NOMO-1 treated with DMSO at 0.1 percent for 48 hours (cell line): Measurements from ENCODE around the gene LRRC46.

Experiments used
- DNase-seq: peaks from one replicate; lab custom pipeline; 2025; ENCODE audit not compliant: unreplicated experiment; lab: John Stamatoyannopoulos, UW

LRRC46 gene

DNA sequence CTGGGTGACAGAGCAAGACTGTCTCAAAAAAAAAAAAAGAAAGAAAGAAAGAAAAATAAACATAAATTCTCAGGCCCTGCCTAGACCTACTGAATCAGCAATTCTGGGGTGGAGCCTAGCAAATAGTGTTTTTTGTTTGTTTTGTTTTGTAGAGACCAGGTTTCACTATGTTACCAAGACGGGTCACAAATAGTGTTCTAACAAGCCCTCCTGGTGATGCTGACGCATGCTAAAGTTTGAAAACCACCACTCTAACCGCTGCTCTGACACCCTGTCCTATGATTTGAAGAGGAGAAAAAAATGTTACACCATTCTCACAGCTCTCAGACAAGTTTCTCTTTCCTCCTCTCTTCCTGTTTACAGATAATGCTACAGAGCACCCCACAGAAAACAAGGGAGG is 1.6 kb upstream of the LRRC46 start:
- DNase-seq: no peak

DNA sequence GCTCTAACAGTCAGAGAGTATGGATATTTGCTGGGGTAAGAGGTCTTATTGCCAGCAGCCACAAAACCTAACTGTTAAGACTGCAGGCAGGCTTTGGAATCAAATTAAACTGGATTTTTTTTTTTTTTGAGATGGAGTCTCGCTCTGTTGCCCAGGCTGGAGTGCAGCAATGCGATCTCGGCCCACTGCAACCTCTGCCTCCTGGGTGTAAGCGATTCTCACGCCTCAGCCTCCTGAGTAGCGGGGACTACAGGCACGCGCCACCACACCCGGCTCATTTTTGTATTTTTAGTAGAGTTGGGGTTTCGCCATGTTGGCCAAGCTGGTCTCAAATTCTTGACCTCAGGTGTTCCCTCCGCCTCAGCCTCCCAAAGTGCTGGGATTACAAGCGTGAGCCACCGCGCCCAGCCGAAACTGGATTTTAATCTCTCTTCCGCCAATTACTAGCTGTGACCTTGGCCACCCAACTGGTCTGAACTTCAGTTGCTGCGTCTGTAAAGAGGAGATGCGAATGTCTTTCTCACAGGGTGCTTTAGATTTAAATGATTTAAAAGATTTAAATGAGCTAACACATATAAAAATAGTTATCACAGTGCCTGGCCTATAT is 971 bp upstream of the LRRC46 start:
- no peak for DNase-seq

DNA sequence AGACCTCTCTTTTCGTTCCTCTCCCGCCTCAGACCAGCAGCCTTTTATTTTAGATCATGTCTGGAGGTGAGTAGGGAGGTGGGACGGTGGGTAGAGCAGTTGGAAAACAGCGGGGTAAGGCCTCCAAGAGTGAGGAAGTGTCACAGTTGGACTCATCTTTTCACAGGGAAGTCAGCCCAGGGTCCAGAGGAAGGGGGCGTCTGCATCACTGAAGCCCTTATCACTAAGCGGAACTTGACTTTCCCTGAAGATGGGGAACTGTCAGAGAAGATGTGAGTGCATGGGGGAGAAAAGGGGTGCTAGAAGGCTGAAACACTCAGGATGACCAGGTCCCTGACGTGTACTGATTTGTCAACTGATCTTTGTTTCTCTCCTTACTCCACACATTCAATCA is 461 bp downstream of the LRRC46 start:
- peak; percentile 19 for DNase-seq

DNA sequence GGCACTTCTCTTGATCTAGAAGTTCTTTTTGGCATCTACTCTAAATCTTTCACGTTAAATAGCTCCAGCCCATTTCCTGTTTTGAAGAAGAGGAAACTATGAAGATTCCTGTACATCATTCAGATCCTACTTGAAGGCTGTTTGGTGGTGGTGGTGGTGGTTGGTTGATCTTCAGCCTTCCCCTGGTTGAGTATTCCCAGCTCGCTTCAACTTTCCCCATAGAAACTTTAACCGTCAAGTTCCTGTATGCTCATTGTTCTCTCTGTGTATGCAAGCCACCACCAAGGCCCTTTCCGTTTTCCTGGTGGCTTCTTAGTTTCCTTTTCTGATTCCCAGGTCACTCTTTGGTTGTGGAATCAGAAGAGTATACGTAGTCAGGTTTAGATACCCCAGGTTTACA is 3.3 kb downstream of the LRRC46 start:
- DNase-seq: no peak

DNA sequence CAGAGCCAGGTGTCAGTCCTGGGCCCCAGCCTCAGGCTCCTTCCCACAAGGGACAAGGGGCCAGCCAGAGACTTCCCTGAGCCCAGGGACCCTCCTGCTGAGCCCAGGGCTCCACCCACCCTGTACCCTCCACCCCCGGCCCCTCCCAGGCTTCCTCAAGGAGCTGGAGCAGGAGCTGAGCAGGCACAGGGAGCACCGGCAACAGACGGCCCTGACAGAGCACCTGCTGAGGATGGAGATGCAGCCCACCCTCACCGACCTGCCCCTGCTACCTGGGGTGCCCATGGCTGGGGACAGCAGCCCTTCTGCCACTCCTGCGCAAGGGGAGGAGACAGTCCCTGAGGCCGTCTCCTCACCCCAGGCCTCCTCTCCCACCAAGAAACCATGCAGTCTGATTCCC is 5.1 kb downstream of the LRRC46 start:
- DNase-seq: no peak

DNA sequence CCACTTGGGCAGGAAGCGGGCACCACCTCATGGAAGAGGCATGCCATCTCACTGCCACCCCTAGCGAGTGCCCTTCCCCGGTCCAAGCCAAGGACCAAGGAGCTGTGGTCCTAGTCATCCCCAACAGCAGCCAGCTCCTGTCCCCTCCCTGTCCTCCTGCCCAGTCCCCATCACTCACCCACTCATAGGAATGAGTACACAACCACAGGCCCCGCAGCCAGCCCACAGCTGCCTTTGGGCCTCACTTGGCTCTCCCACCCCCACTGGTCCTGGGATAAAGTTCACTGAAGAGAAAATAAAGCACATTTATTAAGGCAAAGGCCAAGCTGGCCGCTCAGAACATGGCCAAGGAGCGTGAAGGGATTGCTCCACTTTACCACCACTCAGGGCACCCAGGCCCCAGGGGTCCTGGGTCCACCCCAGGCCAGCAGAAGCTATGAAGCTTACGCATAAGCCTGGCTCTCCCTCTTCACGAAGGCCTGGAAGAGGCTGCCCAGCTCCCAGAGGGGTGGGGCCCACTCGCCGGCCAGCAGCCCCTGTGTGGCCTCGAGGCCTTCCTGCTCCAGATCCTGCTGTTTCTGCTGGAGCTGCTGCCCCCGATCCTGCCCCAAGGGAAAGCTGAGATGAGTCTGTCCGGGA is 6.0 kb downstream of the LRRC46 start:
- DNase-seq: no peak

DNA sequence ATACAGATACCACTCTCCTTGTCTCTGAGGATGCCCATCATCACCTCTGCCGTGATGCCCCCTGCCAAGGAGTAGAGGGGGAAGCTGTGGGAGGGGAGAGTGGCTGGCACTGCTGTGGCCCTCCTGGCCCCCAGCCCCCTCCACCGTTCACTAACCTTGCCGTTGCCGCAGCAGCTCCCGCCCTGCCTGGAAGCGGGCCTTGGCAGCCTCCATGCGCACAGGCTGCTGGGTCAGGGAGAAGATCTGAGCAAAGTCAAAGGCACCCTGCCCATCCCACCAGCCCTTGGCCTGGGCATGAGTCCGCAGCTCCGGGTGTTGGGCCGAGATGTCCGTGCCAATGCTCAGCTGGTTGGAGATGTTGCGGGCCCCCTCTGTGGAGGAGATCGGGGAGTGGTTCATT is 7.2 kb downstream of the LRRC46 start:
- no peak for DNase-seq

DNA sequence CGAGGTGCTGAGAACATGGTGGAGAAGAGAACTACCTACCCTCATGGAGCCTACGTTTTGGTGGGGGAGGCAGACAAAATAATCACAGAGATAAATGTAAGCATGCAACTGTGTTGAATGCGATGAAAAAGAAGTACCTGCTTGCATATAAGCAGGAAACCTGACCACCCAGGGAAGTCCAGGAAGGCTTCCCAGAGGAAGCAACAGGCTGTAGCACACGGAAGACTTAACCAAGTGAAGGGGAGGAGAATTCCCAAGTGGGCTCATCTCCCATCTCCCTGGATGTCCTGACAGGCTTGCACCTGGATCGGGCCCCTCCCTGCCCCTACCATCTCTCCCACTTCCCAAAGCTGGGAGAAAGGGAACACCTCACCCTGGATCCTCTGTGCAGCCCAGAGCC is 7.6 kb downstream of the LRRC46 start:
- DNase-seq: no peak

DNA sequence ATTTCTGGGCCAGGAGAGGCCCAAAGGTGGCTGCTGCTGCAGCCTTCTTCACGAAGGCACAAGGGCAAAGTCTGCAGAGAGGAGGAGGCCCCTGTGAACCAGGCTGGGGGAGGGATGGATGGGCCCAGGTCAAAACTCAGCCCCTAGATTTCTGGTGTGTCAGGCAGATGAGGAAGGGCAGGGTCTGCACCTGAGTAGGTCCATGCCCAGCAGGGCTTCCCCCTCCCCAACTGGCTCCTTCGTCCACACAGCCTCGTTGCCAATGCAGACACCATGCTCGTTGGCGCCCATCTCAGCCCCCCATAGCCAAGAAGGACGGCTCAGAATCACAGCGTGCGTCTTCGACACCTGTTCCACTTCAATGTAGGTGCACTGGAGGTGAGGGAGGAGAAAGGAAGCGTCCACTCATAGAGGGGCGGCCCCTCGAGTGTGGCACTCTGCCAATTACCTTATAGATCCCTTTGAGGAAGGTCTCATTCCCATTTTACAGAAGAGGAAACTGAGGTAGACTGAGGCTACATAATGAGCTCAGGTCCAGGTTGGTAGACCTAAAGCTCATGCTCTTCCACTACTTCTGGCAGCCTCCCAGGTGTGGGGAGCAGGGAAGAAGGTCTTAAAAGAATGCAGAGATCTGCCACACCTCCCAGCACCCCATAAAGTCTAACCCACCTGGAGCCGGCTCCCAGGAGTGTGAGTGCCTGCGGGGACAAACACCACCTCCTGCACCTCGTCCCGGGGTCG is 8.7 kb downstream of the LRRC46 start:
- no peak for DNase-seq

DNA sequence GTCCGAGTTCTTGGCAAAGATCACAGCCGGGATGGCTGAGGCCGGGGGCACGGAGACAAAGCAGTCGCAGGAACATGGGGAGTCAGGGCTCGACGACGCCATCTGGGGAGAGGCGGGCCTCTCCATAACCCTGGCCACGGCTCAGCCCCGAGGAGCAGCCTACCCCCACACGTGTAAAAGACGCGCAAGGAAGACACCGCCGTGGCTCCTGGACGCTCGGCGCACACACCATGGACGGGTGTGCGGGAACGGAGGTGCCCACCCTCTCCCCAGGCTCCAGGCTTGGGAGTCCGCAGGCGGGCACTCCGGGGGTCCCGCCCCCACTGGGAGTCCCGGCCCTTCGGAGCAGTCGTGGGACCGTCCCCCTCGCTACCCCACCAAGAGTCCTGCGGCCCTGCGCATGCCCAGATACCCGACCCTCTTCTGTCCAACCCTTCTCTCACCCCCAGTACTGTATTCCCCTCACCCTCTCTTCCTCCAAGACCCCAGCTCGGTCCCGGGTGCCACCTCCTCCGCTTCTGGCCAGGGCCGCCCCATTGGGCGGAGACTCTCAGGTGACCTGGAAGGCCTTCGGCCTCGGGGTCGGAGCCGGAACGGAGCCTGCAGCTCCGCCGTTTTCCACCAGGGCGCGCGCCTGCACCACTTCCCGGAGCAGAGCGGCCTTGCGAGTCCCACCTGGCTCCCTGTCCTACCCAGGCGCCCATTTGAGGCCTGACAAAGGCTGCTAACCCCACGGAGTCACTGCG is 9.4 kb downstream of the LRRC46 start, which contains the start of gene SCRN2:
SCRN2 (minus strand) TSS at position 532 of the 746 bp plus-strand sequence; CDS start at position 102, 430 bp downstream.
- peak; percentile 84 for DNase-seq

DNA sequence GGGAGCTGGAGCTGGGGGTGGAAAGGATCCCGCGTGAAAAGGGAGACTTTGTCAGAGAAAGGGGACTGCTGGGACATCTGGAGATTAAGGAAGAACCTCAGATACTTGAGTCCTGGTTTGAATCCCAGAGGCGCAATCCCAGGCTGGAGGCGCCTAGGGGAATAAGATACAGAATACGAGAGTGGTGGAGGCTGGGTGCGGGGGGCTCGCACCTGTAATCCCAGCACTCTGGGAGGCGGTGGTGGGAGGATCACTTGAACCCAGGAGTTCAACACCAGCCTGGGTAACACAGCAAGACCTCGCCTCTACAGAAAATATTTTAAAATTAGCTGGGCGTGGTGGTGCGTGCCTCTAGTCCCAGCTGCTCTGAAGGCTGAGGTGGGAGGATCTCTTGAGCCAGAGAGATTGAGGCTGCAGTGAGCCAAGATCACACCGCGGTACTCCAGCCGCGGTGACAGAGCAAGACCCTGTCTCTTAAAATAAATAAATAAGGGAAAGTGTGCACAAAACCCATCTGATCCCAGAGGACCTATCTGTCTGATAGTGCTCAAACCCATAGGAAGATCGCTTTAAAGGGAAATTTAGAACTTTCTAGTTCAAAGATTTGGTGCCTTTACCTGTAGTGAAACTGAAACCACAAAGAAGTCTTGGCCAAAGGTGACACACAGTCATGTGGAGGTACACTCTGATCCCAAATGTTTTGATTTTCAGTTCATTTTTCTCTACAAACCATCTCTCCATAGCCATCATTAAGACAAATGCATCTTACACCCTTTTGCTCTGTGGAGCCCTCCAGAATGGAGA is 10.2 kb downstream of the LRRC46 start:
- no peak for DNase-seq

DNA sequence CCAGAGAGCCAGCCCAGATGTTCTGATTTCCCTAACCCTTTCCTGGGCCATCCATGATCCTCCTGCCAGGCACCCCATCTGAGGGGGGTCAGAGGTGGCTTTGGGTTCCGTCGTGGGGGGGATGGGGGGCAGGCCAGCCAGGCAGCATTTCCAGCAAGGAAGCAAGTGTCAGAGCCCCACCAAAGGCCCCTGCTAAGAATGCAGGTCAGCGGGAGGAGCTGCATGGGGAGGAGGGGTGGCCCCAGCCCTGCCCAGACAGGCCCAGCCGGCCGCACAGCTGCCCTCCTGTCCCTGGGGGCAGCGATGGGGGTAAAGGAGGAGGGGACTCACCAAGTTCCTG is 11.9 kb downstream of the LRRC46 start:
- no peak for DNase-seq

DNA sequence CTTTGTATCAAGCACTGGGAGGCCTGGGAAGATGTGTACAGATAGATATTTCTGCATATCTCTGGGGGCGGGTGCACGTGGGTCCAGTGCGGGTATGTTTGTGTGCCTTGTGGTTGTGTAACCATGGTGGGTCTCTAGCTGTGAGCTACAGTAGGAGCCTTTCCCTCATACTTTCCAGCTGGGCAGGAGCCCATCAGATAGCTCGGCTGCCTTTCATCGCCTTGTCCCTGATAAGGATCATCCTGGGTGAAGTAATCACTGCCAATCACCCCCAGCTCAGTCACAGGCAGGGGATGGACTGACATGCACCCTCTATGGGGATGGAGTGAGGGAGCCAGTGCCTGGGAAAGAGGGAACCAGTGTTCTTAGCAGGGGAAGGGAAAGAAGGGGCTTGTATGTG is 12.8 kb downstream of the LRRC46 start:
- DNase-seq: no peak

DNA sequence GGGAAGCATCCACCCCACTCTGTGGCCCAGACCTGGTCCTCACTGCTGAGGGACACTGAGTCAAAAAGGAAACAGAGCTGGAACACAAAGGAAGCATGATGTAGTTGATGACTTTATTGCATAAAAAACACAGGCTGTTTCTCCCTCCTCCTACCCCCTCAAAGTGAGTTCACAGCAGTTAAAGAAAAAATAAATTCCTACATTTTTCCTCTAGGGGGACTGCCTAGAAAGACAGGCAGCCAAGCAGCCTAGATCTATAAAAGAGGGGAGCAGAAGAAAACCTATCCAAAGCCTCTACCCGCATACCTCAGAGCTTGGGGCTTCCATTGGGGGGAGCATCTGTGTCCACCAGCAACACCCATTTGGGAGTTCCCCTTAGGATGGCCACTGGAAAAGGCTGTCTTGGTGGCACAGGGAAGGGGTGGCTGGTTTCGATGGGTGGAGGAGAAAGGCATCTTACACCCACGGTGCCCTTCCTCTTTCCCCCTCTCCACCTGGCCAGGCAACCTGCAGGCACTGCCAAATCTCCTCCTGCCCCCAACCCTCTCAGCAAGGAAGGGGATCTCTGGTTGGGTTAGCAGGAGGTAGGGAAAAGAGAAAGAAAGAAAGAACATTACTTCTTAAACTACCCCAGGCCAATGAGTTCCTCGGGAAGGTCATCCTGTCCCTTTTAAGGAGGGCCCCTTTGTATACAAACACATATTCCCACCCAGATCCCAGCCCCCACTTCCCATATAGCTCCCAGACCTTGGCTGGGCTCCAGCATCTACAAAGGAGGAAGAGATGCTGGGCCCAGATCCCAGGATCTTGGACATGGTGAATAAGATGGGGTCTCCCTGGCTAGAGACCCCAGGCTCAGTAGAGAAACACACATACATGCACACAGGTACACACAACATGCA is 13.6 kb downstream of the LRRC46 start:
- peak; percentile 10 for DNase-seq

DNA sequence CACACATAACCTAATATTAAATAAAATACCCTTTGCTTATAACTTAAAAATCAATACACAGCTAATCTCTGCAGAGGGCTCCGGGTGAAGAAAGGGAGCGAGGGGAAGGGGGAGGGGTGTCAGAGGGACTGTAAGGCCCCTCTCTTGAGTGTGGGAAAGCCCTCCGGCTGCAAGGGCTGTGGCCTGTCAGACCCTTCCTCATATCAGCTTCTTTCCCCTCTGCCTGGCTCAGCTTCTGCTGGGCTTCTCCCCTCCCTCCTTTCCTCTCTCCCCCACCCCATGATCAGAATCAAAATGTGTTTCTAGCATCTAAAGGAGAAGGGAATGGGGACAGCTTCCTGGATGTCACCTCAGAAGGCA is 14.2 kb downstream of the LRRC46 start:
- DNase-seq: no peak

DNA sequence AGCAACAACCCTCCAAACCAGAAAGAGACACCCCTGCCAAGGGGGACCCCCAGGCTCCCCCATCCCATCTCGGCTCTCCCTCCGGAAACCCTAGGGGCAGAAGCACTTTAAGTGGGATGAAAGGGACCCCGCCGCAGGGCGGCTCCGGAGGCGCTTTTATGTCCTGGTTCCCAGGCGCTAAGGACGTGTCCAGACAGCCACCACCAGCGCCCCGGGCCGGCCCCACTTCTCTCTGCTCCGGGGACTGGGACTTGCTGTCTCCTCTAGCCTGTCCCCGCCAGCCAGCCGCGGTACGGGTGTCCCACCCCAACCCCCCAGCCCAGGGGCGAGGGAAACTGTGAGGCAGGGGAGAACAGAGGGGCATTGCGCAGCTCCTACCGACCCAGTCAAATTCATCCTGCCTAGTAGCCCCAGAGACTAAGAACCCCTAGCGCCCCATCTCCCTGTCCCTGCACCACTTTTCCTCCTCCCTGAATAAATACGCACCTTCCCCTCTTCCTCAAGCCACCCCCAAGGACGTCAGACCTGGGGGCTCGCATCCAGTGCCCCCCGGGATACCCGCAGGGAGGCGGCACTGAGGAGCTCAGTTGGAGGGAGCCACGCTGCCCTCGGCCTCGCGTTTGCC is 15.4 kb downstream of the LRRC46 start:
- DNase-seq: no peak

DNA sequence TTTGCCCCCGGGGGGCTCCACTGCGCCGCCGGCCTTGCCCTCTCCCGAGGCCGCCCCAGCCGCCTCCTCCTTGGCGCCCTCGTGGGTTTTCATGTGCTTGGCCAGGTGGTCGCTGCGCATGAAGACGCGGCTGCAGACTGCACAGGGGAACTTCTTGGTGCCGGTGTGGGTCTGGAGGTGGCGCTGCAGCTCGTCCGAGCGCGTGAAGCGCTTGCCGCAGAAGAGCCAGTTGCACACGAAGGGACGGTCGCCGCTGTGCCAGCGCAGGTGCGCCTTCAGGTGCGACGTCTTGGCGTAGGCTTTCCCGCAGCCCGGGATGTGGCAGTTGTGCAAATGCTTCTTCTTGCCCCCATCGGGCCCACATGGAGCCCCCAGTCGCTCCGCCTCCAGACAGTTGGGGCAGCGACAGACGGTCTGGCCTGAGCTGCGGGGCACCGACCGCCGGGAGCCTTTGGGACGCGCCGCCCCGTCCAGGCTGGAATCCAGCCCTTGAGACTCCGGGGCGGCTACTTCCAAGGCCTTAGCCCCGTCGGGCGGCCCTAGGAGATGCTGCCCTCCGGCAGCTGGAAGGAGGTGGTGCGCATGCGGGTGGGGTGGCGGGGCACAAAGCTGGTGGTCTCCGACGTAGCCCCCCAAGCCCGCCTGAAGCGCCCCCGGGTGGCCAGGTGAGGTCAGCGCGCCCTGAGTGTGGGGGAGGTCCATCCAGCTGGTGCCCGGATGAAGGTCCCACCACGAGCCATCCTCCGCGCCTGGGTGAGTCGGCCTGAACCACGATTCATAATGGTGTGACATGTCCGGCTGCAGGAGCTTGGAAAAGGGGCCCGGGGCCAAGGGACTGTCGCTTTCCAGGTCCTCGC is 16.1 kb downstream of the LRRC46 start:
- peak; percentile 24 for DNase-seq

DNA sequence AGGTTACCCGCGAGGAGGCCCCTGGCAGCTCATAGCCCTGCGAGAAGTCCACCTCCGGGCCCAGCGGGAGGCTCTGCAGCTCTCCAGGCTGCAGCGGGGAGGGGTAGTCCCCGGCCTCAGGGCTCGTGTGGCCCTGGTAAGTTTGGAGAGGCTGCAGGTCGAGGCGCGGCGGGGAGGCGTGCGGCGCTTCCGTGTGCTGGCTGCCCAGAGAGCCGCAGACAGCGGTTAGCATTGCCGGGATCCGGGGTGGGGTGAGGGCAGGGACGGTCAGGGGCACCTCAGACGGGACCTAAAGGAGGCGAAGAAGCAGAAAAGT is 16.7 kb downstream of the LRRC46 start:
- no peak for DNase-seq

DNA sequence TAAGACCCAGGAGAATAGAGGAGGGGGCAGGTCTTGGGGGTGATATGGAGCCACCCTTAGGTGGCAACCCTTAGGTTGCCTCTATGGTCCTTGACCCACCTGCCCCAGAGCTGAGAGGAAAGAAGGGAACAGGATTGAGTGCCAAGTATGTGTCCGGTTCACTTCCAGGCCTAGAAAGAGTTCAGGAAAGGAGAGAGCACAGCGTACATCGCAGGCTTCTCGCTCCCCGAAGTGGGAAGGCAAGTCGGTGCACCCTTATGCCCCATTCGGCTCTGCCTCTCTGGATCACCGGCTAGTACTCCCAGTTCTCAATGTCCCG is 18.9 kb downstream of the LRRC46 start:
- DNase-seq: no peak
